CD14-positive monocyte (primary cell): ENCODE results near the gene HLA-DOB. TPM values are rescaled to one million over a fixed set of nuclear protein-coding genes. Genes with fewer than 3 reads are reported as not detected.

Source experiments
- DNase-seq, 3 donors: peaks; one replicate each; pipeline ENCODE4 v3.0.0-alpha.2; 2011 to 2022
- H2AFZ ChIP-seq: 2 replicates; pipeline ENCODE4 v1.6.0; 2012; ENCODE audit warnings: mild to moderate bottlenecking, low read depth, low read length, inconsistent platforms; ENCODE audit not compliant: insufficient read depth, poor library complexity, severe bottlenecking
- H3K27ac ChIP-seq, 2 donors: 1 replicate in 1 of 2; 2 replicates in 1 of 2; pipeline ENCODE4 v1.5.1; 2012 to 2013; ENCODE audit warnings: low read length in 2 of 2, control low read depth in 1 of 2, inconsistent platforms in 1 of 2, low read depth in 1 of 2, mild to moderate bottlenecking in 1 of 2
- H3K27me3 ChIP-seq, 2 donors: one replicate each; pipeline versions ENCODE4 v1.6.0 to v1.6.1; 2011 to 2013; ENCODE audit warnings: low read length in 2 of 2; ENCODE audit not compliant: control insufficient read depth in 2 of 2, insufficient read depth in 2 of 2
- H3K36me3 ChIP-seq, 2 donors: replicated peaks in 1 of 2; 1 replicate in 1 of 2; 2 replicates in 1 of 2; pipeline versions ENCODE4 v1.5.1 to v1.6.1; 2012 to 2013; ENCODE audit warnings: low read length in 2 of 2, control low read depth in 1 of 2, inconsistent platforms in 1 of 2, mild to moderate bottlenecking in 1 of 2; ENCODE audit not compliant: insufficient read depth in 2 of 2, control insufficient read depth in 1 of 2
- H3K4me1 ChIP-seq, 2 donors: 1 replicate in 1 of 2; 2 replicates in 1 of 2; pipeline versions ENCODE4 v1.5.1 to v1.6.1; 2012 to 2013; ENCODE audit warnings: low read length in 2 of 2, control low read depth in 1 of 2, inconsistent platforms in 1 of 2, mild to moderate bottlenecking in 1 of 2, moderate library complexity in 1 of 2; ENCODE audit not compliant: insufficient read depth in 2 of 2, control insufficient read depth in 1 of 2
- H3K4me2 ChIP-seq: replicated peaks from 2 replicates; pipeline ENCODE3; 2012; ENCODE audit warnings: low read length, moderate library complexity, mild to moderate bottlenecking; ENCODE audit not compliant: poor library complexity, severe bottlenecking; ENCODE audit errors: extremely low read depth
- H3K4me3 ChIP-seq, 3 experiments: fragments of 200-600 bp in 1 of 3; sonication (generic) in 1 of 3; replicated peaks in 1 of 3; 1 replicate in 2 of 3; 2 replicates in 1 of 3; pipeline ENCODE4 v1.5.1; 2011 to 2013; ENCODE audit warnings: low read length in 3 of 3, mild to moderate bottlenecking in 3 of 3, control low read depth in 2 of 3, low read depth in 2 of 3, inconsistent platforms in 1 of 3, moderate library complexity in 1 of 3
- H3K79me2 ChIP-seq: 2 replicates; pipeline ENCODE4 v1.6.0; 2012; ENCODE audit warnings: mild to moderate bottlenecking, control low read depth, inconsistent platforms, low read length, moderate library complexity; ENCODE audit not compliant: insufficient read depth
- H3K9ac ChIP-seq: 2 replicates; pipeline ENCODE4 v1.6.0; 2017; ENCODE audit warnings: low read length, mild to moderate bottlenecking; ENCODE audit not compliant: insufficient read depth, poor library complexity, severe bottlenecking
- H3K9me3 ChIP-seq, 2 donors: replicated peaks in 1 of 2; 1 replicate in 1 of 2; 2 replicates in 1 of 2; pipeline versions ENCODE4 v1.5.1 to v1.6.1; 2012 to 2013; ENCODE audit warnings: low read length in 2 of 2, control low read depth in 1 of 2; ENCODE audit not compliant: control insufficient read depth in 1 of 2, insufficient read depth in 1 of 2
- H4K20me1 ChIP-seq: 2 replicates; pipeline ENCODE4 v1.6.0; 2012; ENCODE audit warnings: mild to moderate bottlenecking, low read length, control low read depth, moderate library complexity; ENCODE audit not compliant: insufficient read depth
- H3K27ac Mint-ChIP-seq, 7 donors: one replicate each; pipeline ENCODE4 v1.8.0; 2020; ENCODE audit warnings: mild to moderate bottlenecking in 7 of 7, mixed read lengths in 7 of 7, moderate library complexity in 6 of 7, inconsistent platforms in 2 of 7
- H3K27me3 Mint-ChIP-seq, 3 donors: one replicate each; pipeline ENCODE4 v1.8.0; 2021 to 2022; ENCODE audit warnings: low read depth in 3 of 3, mild to moderate bottlenecking in 3 of 3, mixed read lengths in 3 of 3, moderate library complexity in 3 of 3, inconsistent platforms in 1 of 3
- H3K36me3 Mint-ChIP-seq, 2 donors: one replicate each; pipeline ENCODE4 v1.8.0; 2020; ENCODE audit warnings: mixed read lengths in 2 of 2, inconsistent platforms in 1 of 2, mild to moderate bottlenecking in 1 of 2
- H3K4me1 Mint-ChIP-seq: one replicate; pipeline ENCODE4 v1.8.0; 2020; ENCODE audit warnings: mild to moderate bottlenecking, mixed read lengths
- H3K4me3 Mint-ChIP-seq, 2 donors: one replicate each; pipeline ENCODE4 v1.8.0; 2020; ENCODE audit warnings: mild to moderate bottlenecking in 2 of 2, mixed read lengths in 2 of 2, moderate library complexity in 1 of 2
- H3K9me3 Mint-ChIP-seq, 7 donors: one replicate each; pipeline ENCODE4 v1.8.0; 2020 to 2022; ENCODE audit warnings: mixed read lengths in 7 of 7, mild to moderate bottlenecking in 6 of 7, moderate library complexity in 6 of 7, inconsistent platforms in 2 of 7
- CTCF ChIP-seq: fragments of 200-600 bp; IDR thresholded peaks from one replicate; pipeline ENCODE4 v1.8.0; 2022; ENCODE audit warnings: antibody characterized with exemption, mild to moderate bottlenecking
- WGBS: methylation state at CpG from one replicate; pipeline ENCODE4 v1.1.5; 2013; ENCODE audit warnings: missing lambda C conversion rate; ENCODE audit not compliant: insufficient coverage; 5-methylcytosine and 5-hydroxymethylcytosine counted together
- intact Hi-C, 2 donors: fragments of 100-400 bp; cut with micrococcal nuclease; formaldehyde crosslinking; loops; one replicate each; pipeline versions ENCODE4 v1.15.0 to v1.15.1; 2023
- polyA plus RNA-seq, 3 donors: library from polyadenylated mRNA; depleted of rRNA in 1 of 3; unstranded in 2 of 3; stranded (reverse) in 1 of 3; fragments of 300-500 nt in 2 of 3; fragments of >200 nt in 1 of 3; fragmentation: Illumina TruSeq in 2 of 3; gene quantifications; 1 replicate in 2 of 3; 2 replicates in 1 of 3; pipeline ENCODE4 v1.2.3, GENCODE V29; 2012 to 2021

HLA-DOB gene
- polyA plus RNA-seq, 3 donors, result 0.25 to 6.2 (median 0.64) TPM

GRCh38 chr6:32827025-32827424 is 10.2 kb upstream of the HLA-DOB start:
- H4K20me1 ChIP-seq, result peaks cover 8% of the 10 kb centered on the region
- H3K27me3 Mint-ChIP-seq, result no peaks in the 10 kb centered on the region
- H3K4me3 Mint-ChIP-seq, result no peak overlapping the region
- H3K9me3 ChIP-seq, result no peaks in the 10 kb centered on the region
- no peak overlapping the region for H3K27ac Mint-ChIP-seq
- no peak for TF ChIP-seq CTCF
- H3K9ac ChIP-seq, result no peak overlapping the region
- peaks cover under 1% of the 10 kb centered on the region for H3K4me1 Mint-ChIP-seq
- DNase-seq, result no peak
- no peaks in the 10 kb centered on the region for H3K9me3 Mint-ChIP-seq
- no peak overlapping the region for H2AFZ ChIP-seq
- intact Hi-C loops, result no loop called here
- H3K27me3 ChIP-seq, result no peaks in the 10 kb centered on the region
- H3K4me1 ChIP-seq, result no peaks in the 10 kb centered on the region
- no peak overlapping the region for H3K4me3 ChIP-seq
- peaks cover 47 to 61% of the 10 kb centered on the region in 2 donors for H3K36me3 ChIP-seq
- H3K4me2 ChIP-seq, result no peak overlapping the region
- no CpG with 5 or more reads among the region's 3 CpGs for WGBS
- no peak overlapping the region for H3K27ac ChIP-seq
- peaks cover 53 to 54% of the 10 kb centered on the region in 2 donors for H3K36me3 Mint-ChIP-seq
- H3K79me2 ChIP-seq, result no peaks in the 10 kb centered on the region

DNA sequence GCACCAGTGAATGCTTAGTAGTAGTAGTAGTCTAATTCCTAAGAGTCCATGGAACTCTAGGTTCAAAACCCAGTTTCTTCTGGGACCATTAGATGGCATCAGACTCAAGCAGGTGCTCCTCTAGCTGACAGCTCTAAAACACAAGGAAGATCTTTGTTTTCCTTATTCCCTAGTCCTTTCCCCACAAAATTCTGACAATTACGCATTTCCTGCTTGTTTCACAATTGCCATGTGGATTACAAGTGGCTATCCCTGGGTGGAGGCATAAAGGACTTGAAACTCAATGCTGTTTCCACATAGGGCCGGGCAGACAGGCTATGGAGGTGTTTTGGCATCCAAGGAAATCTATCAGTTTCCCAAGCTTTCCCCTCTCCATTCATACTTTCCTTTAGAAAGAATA is 9.2 kb upstream of the HLA-DOB start:
- no peaks in the 10 kb centered on the region for H3K9me3 ChIP-seq
- H4K20me1 ChIP-seq, result peaks cover 8% of the 10 kb centered on the region
- peaks cover 42 to 44% of the 10 kb centered on the region in 2 donors for H3K36me3 Mint-ChIP-seq
- H3K27me3 Mint-ChIP-seq, result no peaks in the 10 kb centered on the region
- H3K4me3 ChIP-seq, result no peak overlapping the region
- H2AFZ ChIP-seq, result no peak overlapping the region
- peaks cover 8 to 10% of the 10 kb centered on the region in 2 donors for H3K4me1 ChIP-seq
- 100% methylated on average over 1 of the region's 2 CpGs for WGBS
- H3K27me3 ChIP-seq, result no peaks in the 10 kb centered on the region
- peaks cover 36 to 50% of the 10 kb centered on the region in 2 donors for H3K36me3 ChIP-seq
- TF ChIP-seq CTCF, result peak; percentile 17
- H3K4me3 Mint-ChIP-seq, result no peak overlapping the region
- H3K4me2 ChIP-seq, result no peak overlapping the region
- H3K27ac ChIP-seq, result no peak overlapping the region
- peak in 1 of 3 donors; percentile 7 for DNase-seq
- no peak overlapping the region for H3K9ac ChIP-seq
- intact Hi-C loops, result no loop called here
- H3K27ac Mint-ChIP-seq, result no peak overlapping the region
- H3K4me1 Mint-ChIP-seq, result peaks cover 11% of the 10 kb centered on the region
- H3K9me3 Mint-ChIP-seq, result no peaks in the 10 kb centered on the region
- no peaks in the 10 kb centered on the region for H3K79me2 ChIP-seq
